HG03108 (cell line): ENCODE results near the gene CTIF.
"Not testable (repeated sequence)": the region's sequence is repeated elsewhere in the genome, so short reads cannot be mapped to it uniquely, and the experiment has no call there.

ENCODE experiments used
- ATAC-seq: cut with Tn5 transposase; IDR thresholded peaks from one replicate; pipeline ENCODE4 v1.9.1; 2021; ENCODE audit warnings: moderate library complexity; ENCODE audit not compliant: unreplicated experiment

CTIF gene

GRCh38 chr18:48809365-48809764 lies 270.5 kb downstream of the CTIF start:
- ATAC-seq, result no peak

GRCh38 chr18:48810805-48811204 lies 272.0 kb downstream of the CTIF start:
- ATAC-seq, result no peak

GRCh38 chr18:48811401-48811800 lies 272.6 kb downstream of the CTIF start:
- no peak for ATAC-seq

- not testable (repeated sequence) for ATAC-seq
Measured at GRCh38 chr18:48811977-48812451, 273.2 kb downstream of the CTIF start.

GRCh38 chr18:48813321-48813720 lies 274.5 kb downstream of the CTIF start:
- no peak for ATAC-seq

- ATAC-seq, result no peak
Measured at GRCh38 chr18:48813833-48814489, 275.1 kb downstream of the CTIF start.

- no peak for ATAC-seq
Measured at GRCh38 chr18:48814490-48815178, 275.8 kb downstream of the CTIF start.

GRCh38 chr18:48815179-48815515 lies 276.3 kb downstream of the CTIF start:
- no peak for ATAC-seq

GRCh38 chr18:48815581-48816324 lies 276.9 kb downstream of the CTIF start:
- ATAC-seq, result no peak

- ATAC-seq, result no peak
Measured at GRCh38 chr18:48816554-48816953, 277.7 kb downstream of the CTIF start.

GRCh38 chr18:48817021-48817461 lies 278.2 kb downstream of the CTIF start:
- no peak for ATAC-seq

- ATAC-seq, result no peak
Measured at GRCh38 chr18:48818329-48819254, 279.8 kb downstream of the CTIF start.

- no peak for ATAC-seq
Measured at GRCh38 chr18:48819276-48819675, 280.4 kb downstream of the CTIF start.

GRCh38 chr18:48819781-48820482 lies 281.1 kb downstream of the CTIF start:
- ATAC-seq, result no peak

GRCh38 chr18:48820483-48821250 lies 281.8 kb downstream of the CTIF start:
- peak; percentile 87 for ATAC-seq

- peak; percentile 6 for ATAC-seq
Measured at GRCh38 chr18:48821251-48821590, 282.4 kb downstream of the CTIF start.

- no peak for ATAC-seq
Measured at GRCh38 chr18:48821845-48822244, 283.0 kb downstream of the CTIF start.

- ATAC-seq, result no peak
Measured at GRCh38 chr18:48824231-48824970, 285.6 kb downstream of the CTIF start.
